HCT116 (cell line): ENCODE results near the gene EPG5. TPM values are rescaled to one million over a fixed set of nuclear protein-coding genes. Genes with fewer than 3 reads are reported as not detected.

Experiments used
- ATAC-seq: fragments of 200-7000 bp; cut with Tn5 transposase; 2 replicates; pipeline ENCODE4 v1.9.1; 2020; ENCODE audit warnings: mild to moderate bottlenecking, moderate library complexity
- BruUV-seq: library from RNA; stranded (reverse); fragments of 400-500 nt; replicated peaks from 2 replicates; lab custom pipeline; 2021; lab: Mats Ljungman, UMichigan
- CTCF ChIA-PET: fragments of 300-600 bp; sonication (Branson Sonifier 250); formaldehyde crosslinking; loops from one replicate; lab custom pipeline; 2021; ENCODE audit warnings: antibody characterized with exemption; lab: Charles Lee
- POLR2A ChIA-PET: fragments of 300-600, 350-600 bp; sonication (Branson Sonifier 250); formaldehyde crosslinking; loops from one replicate; lab custom pipeline; 2021; ENCODE audit warnings: antibody characterized with exemption; lab: Charles Lee
- RAD21 ChIA-PET, 2 experiments: fragments of 300-600 bp; sonication (Branson Sonifier 250); formaldehyde crosslinking; loops; one replicate each; lab custom pipeline; 2023; ENCODE audit warnings: low total read pairs in 2 of 2; ENCODE audit not compliant: uncharacterized antibody in 2 of 2, unreplicated experiment in 2 of 2, low non-redundant PET in 1 of 2; lab: Charles Lee
- DNase-seq: peaks from one replicate; pipeline ENCODE4 v3.0.0-alpha.2; 2010; ENCODE audit warnings: low read depth, low spot score
- H2AFZ ChIP-seq: fragments of 200-600 bp; shearing (Covaris generic), sonication (generic); 2 replicates; pipeline ENCODE4 v1.6.1; 2017; ENCODE audit warnings: low read depth, mixed run types, mixed read lengths, antibody characterized with exemption, low read length; ENCODE audit not compliant: poor library complexity, severe bottlenecking
- H3K27ac ChIP-seq: 2 replicates; pipeline ENCODE4 v1.5.1; 2012; ENCODE audit warnings: low read depth, low read length
- H3K27me3 ChIP-seq: fragments of 200-600 bp; sonication (generic); 2 replicates; pipeline ENCODE4 v1.6.1; 2016; ENCODE audit warnings: mixed run types, low read length, mixed read lengths; ENCODE audit not compliant: insufficient read depth
- H3K36me3 ChIP-seq, 2 experiments: fragments of 200-500 bp in 1 of 2; fragments of 200-600 bp in 1 of 2; sonication (Bioruptor generic) in 1 of 2; sonication (generic) in 1 of 2; 2 replicates each; pipeline versions ENCODE4 v1.5.1 to v1.6.1; 2014 to 2016; ENCODE audit warnings: low read length in 2 of 2, inconsistent platforms in 1 of 2, mixed read lengths in 1 of 2, mixed run types in 1 of 2; ENCODE audit not compliant: insufficient read depth in 2 of 2, control insufficient read depth in 1 of 2
- H3K4me1 ChIP-seq, 2 experiments: fragments of 200-600 bp in 1 of 2; sonication (generic) in 1 of 2; 2 replicates each; pipeline versions ENCODE4 v1.5.1 to v1.6.1; 2012 to 2017; ENCODE audit warnings: low read length in 2 of 2, inconsistent platforms in 1 of 2, mild to moderate bottlenecking in 1 of 2, mixed read lengths in 1 of 2, mixed run types in 1 of 2, moderate library complexity in 1 of 2; ENCODE audit not compliant: insufficient read depth in 2 of 2, control insufficient read depth in 1 of 2
- H3K4me2 ChIP-seq: fragments of 200-600 bp; sonication (generic); 2 replicates; pipeline ENCODE4 v1.6.1; 2017; ENCODE audit warnings: mixed run types, low read length, mixed read lengths
- H3K4me3 ChIP-seq, 2 experiments: fragments of 200-600 bp in 1 of 2; sonication (generic) in 1 of 2; replicated peaks in 1 of 2; 2 replicates each; pipeline ENCODE4 v1.5.1; 2011 to 2016; ENCODE audit warnings: low read length in 2 of 2, control low read depth in 1 of 2, low read depth in 1 of 2, mild to moderate bottlenecking in 1 of 2, mixed read lengths in 1 of 2, mixed run types in 1 of 2
- H3K79me2 ChIP-seq: fragments of 200-600 bp; sonication (generic); 2 replicates; pipeline ENCODE4 v1.6.1; 2017; ENCODE audit warnings: mild to moderate bottlenecking, mixed run types, low read length, moderate library complexity, mixed read lengths; ENCODE audit not compliant: insufficient read depth
- H3K9ac ChIP-seq: fragments of 200-600 bp; sonication (generic); 2 replicates; pipeline ENCODE4 v1.6.1; 2016; ENCODE audit warnings: low read length, mixed read lengths
- H3K9me2 ChIP-seq: fragments of 200-600 bp; sonication (generic), shearing (Covaris generic); 2 replicates; pipeline ENCODE4 v1.6.1; 2017; ENCODE audit warnings: mixed run types, mild to moderate bottlenecking, moderate library complexity; ENCODE audit not compliant: insufficient read depth
- H3K9me3 ChIP-seq, 2 experiments: fragments of 200-500 bp in 1 of 2; fragments of 200-600 bp in 1 of 2; sonication (Bioruptor generic) in 1 of 2; sonication (generic) in 1 of 2; 2 replicates each; pipeline ENCODE4 v1.6.1; 2014 to 2017; ENCODE audit warnings: low read length in 2 of 2, mixed read lengths in 2 of 2, inconsistent platforms in 1 of 2, low read depth in 1 of 2, mild to moderate bottlenecking in 1 of 2, mixed run types in 1 of 2, moderate library complexity in 1 of 2; ENCODE audit not compliant: control insufficient read depth in 1 of 2, insufficient read depth in 1 of 2
- H4K20me1 ChIP-seq: fragments of 200-600 bp; sonication (generic), shearing (Covaris generic); 2 replicates; pipeline ENCODE4 v1.6.1; 2017; ENCODE audit warnings: mixed run types, mild to moderate bottlenecking, moderate library complexity; ENCODE audit not compliant: insufficient read depth
- CEBPB ChIP-seq: IDR thresholded peaks from 2 replicates; pipeline ENCODE4 v1.6.1; 2012; ENCODE audit warnings: low read depth
- EGR1 ChIP-seq: IDR thresholded peaks from 2 replicates; pipeline ENCODE4 v1.6.1; 2012; ENCODE audit warnings: low read depth
- ELF1 ChIP-seq: IDR thresholded peaks from 2 replicates; pipeline ENCODE4 v1.6.1; 2012; ENCODE audit warnings: low read depth, borderline replicate concordance
- EZH2 ChIP-seq: fragments of 200-600 bp; sonication (generic); IDR thresholded peaks from 2 replicates; pipeline ENCODE4 v1.6.1; 2017; ENCODE audit warnings: antibody characterized with exemption, mixed run types
- EZH2phosphoT487 ChIP-seq: fragments of 200-600 bp; IDR thresholded peaks from 2 replicates; pipeline ENCODE4 v1.6.1; 2018; ENCODE audit warnings: antibody characterized with exemption, borderline replicate concordance
- FOSL1 ChIP-seq: IDR thresholded peaks from 2 replicates; pipeline ENCODE4 v1.6.1; 2012; ENCODE audit warnings: low read depth
- POLR2A ChIP-seq: IDR thresholded peaks from 2 replicates; pipeline ENCODE4 v1.7.0; 2011; ENCODE audit warnings: borderline replicate concordance; ENCODE audit not compliant: insufficient read depth, insufficient read length; ENCODE audit errors: extremely low read depth
- POLR2AphosphoS5 ChIP-seq: IDR thresholded peaks from 2 replicates; pipeline ENCODE4 v1.6.1; 2011; ENCODE audit warnings: mild to moderate bottlenecking, low read depth, low read length, moderate library complexity
- RAD21 ChIP-seq: IDR thresholded peaks from 2 replicates; pipeline ENCODE4 v1.6.1; 2012; ENCODE audit warnings: low read depth, mild to moderate bottlenecking
- SIN3A ChIP-seq: IDR thresholded peaks from 2 replicates; pipeline ENCODE4 v1.6.1; 2012; ENCODE audit warnings: low read depth
- SP1 ChIP-seq: IDR thresholded peaks from 2 replicates; pipeline ENCODE4 v1.6.1; 2012; ENCODE audit warnings: low read depth
- SRF ChIP-seq: IDR thresholded peaks from 2 replicates; pipeline ENCODE4 v1.6.1; 2012; ENCODE audit warnings: low read depth
- TCF7L2 ChIP-seq: IDR thresholded peaks from 2 replicates; pipeline ENCODE4 v1.7.0; 2011; ENCODE audit warnings: borderline replicate concordance, inconsistent platforms; ENCODE audit not compliant: insufficient read depth, insufficient read length; ENCODE audit errors: extremely low read depth
- YY1 ChIP-seq: IDR thresholded peaks from 2 replicates; pipeline ENCODE4 v1.6.1; 2011; ENCODE audit warnings: low read length, low read depth, moderate library complexity, mild to moderate bottlenecking; ENCODE audit not compliant: insufficient replicate concordance; ENCODE audit errors: extremely low read depth
- ZNF274 ChIP-seq: fragments of 200-500 bp; sonication (Bioruptor generic); IDR thresholded peaks from 2 replicates; pipeline ENCODE4 v1.6.1; 2014; ENCODE audit warnings: mild to moderate bottlenecking, low read depth, low read length, inconsistent platforms
- intact Hi-C: fragments of 100-400 bp; cut with micrococcal nuclease; formaldehyde crosslinking; loops from 2 replicates; pipeline ENCODE4 v1.10.0; 2022
- total RNA-seq: library from RNA; stranded (reverse); gene quantifications from one replicate; pipeline ENCODE4 v1.2.1, GENCODE V29; 2021; ENCODE audit not compliant: unreplicated experiment
- TF ChIP-seq, protein P1 (sequence below): IDR thresholded peaks from 2 replicates; pipeline ENCODE4 v1.6.1; 2012
- TF ChIP-seq, protein P2 (sequence below): IDR thresholded peaks from 2 replicates; pipeline ENCODE4 v1.6.1; 2012; ENCODE audit warnings: low read depth
- TF ChIP-seq, protein P3 (sequence below): IDR thresholded peaks from 2 replicates; pipeline ENCODE4 v1.6.1; 2012
- TF ChIP-seq, protein P4 (sequence below): IDR thresholded peaks from 2 replicates; pipeline ENCODE4 v1.6.1; 2011; ENCODE audit warnings: mild to moderate bottlenecking, low read length, moderate library complexity; ENCODE audit not compliant: insufficient replicate concordance; ENCODE audit errors: extremely low read depth
- TF ChIP-seq, protein P5 (sequence below), 3 experiments: fragments of 200-600 bp in 1 of 3; sonication (generic) in 1 of 3; IDR thresholded peaks in 2 of 3; conservative IDR thresholded peaks in 1 of 3; 2 replicates each; pipeline ENCODE4 v1.5.1; 2012 to 2017; ENCODE audit warnings: low read depth in 2 of 3, low read length in 2 of 3, antibody characterized with exemption in 1 of 3, borderline replicate concordance in 1 of 3, control low read depth in 1 of 3, mild to moderate bottlenecking in 1 of 3, mixed read lengths in 1 of 3, mixed run types in 1 of 3, moderate library complexity in 1 of 3; ENCODE audit not compliant: insufficient read depth in 1 of 3

Gene EPG5
- total RNA-seq, 1 experiment from 2014 or later = 12.9 TPM

DNA sequence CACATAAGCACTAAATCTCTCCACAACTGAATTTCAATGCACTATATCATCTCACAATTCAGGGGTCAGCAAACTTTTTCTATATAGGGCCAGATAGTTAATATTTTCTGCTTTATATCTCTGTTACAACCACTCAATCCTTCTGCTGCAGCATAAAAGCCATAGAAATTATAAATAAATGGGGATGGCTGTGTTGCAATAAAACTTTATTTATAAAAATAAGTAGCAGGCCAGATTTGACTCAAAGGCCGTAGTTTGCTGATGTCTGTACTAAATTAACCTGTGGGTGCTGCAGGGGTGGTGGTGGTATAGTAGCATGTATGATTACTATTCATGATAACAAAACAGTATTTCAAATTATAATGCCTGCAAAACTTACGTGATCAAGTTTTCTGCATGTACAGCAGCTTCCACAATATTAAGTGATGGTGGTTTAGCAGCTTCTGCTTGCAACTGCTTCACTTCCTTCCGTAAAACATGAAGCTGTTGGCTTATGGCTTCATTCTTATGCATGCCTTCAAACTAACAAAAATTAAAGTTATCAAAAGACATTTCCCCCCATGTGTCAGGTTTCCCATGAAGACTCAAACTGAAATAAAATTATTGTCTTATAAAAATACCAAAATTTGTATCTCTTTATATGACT is 77.6 kb downstream of the EPG5 start:
- Histone ChIP-seq H3K9ac (no peak overlapping the region), H3K36me3 (no peaks in the 10 kb centered on the region), H3K4me3 (no peak overlapping the region), H3K4me2 (no peak overlapping the region), H3K27me3 (no peaks in the 10 kb centered on the region), H3K27ac (no peak overlapping the region), H2AFZ (no peak overlapping the region), H3K79me2 (no peaks in the 10 kb centered on the region), H3K4me1 (no peaks in the 10 kb centered on the region), H4K20me1 (no peaks in the 10 kb centered on the region), H3K9me2 (no peaks in the 10 kb centered on the region), H3K9me3 (no peaks in the 10 kb centered on the region)
- CTCF ChIA-PET = no interaction called here
- no peak for ATAC-seq
- intact Hi-C loops = no loop called here
- BruUV-seq = no TSS peak
- TF ChIP-seq EGR1 (no peak), CEBPB (no peak), RAD21 (no peak), ELF1 (no peak), FOSL1 (no peak), SRF (no peak), SP1 (no peak), POLR2AphosphoS5 (no peak), TCF7L2 (no peak), EZH2 (no peak), ZNF274 (no peak), YY1 (no peak), POLR2A (no peak), EZH2phosphoT487 (no peak), SIN3A (no peak)
- TF ChIP-seq, protein P1, sequence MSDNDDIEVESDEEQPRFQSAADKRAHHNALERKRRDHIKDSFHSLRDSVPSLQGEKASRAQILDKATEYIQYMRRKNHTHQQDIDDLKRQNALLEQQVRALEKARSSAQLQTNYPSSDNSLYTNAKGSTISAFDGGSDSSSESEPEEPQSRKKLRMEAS = no peak
- TF ChIP-seq, protein P2, sequence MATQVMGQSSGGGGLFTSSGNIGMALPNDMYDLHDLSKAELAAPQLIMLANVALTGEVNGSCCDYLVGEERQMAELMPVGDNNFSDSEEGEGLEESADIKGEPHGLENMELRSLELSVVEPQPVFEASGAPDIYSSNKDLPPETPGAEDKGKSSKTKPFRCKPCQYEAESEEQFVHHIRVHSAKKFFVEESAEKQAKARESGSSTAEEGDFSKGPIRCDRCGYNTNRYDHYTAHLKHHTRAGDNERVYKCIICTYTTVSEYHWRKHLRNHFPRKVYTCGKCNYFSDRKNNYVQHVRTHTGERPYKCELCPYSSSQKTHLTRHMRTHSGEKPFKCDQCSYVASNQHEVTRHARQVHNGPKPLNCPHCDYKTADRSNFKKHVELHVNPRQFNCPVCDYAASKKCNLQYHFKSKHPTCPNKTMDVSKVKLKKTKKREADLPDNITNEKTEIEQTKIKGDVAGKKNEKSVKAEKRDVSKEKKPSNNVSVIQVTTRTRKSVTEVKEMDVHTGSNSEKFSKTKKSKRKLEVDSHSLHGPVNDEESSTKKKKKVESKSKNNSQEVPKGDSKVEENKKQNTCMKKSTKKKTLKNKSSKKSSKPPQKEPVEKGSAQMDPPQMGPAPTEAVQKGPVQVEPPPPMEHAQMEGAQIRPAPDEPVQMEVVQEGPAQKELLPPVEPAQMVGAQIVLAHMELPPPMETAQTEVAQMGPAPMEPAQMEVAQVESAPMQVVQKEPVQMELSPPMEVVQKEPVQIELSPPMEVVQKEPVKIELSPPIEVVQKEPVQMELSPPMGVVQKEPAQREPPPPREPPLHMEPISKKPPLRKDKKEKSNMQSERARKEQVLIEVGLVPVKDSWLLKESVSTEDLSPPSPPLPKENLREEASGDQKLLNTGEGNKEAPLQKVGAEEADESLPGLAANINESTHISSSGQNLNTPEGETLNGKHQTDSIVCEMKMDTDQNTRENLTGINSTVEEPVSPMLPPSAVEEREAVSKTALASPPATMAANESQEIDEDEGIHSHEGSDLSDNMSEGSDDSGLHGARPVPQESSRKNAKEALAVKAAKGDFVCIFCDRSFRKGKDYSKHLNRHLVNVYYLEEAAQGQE = no peak
- TF ChIP-seq, protein P3, sequence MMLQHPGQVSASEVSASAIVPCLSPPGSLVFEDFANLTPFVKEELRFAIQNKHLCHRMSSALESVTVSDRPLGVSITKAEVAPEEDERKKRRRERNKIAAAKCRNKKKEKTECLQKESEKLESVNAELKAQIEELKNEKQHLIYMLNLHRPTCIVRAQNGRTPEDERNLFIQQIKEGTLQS = no peak
- TF ChIP-seq, protein P4, sequence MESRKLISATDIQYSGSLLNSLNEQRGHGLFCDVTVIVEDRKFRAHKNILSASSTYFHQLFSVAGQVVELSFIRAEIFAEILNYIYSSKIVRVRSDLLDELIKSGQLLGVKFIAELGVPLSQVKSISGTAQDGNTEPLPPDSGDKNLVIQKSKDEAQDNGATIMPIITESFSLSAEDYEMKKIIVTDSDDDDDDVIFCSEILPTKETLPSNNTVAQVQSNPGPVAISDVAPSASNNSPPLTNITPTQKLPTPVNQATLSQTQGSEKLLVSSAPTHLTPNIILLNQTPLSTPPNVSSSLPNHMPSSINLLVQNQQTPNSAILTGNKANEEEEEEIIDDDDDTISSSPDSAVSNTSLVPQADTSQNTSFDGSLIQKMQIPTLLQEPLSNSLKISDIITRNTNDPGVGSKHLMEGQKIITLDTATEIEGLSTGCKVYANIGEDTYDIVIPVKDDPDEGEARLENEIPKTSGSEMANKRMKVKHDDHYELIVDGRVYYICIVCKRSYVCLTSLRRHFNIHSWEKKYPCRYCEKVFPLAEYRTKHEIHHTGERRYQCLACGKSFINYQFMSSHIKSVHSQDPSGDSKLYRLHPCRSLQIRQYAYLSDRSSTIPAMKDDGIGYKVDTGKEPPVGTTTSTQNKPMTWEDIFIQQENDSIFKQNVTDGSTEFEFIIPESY = no peak
- TF ChIP-seq, protein P5, sequence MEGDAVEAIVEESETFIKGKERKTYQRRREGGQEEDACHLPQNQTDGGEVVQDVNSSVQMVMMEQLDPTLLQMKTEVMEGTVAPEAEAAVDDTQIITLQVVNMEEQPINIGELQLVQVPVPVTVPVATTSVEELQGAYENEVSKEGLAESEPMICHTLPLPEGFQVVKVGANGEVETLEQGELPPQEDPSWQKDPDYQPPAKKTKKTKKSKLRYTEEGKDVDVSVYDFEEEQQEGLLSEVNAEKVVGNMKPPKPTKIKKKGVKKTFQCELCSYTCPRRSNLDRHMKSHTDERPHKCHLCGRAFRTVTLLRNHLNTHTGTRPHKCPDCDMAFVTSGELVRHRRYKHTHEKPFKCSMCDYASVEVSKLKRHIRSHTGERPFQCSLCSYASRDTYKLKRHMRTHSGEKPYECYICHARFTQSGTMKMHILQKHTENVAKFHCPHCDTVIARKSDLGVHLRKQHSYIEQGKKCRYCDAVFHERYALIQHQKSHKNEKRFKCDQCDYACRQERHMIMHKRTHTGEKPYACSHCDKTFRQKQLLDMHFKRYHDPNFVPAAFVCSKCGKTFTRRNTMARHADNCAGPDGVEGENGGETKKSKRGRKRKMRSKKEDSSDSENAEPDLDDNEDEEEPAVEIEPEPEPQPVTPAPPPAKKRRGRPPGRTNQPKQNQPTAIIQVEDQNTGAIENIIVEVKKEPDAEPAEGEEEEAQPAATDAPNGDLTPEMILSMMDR (IDR thresholded peaks at IDR 0.05 in 2 of 3, conservative IDR thresholded peaks at IDR 0.05 in 1 of 3; ENCODE audit: borderline replicate concordance in 1 of 3, insufficient read depth in 1 of 3, low read depth in 2 of 3, low read length in 2 of 3) = no peak
- no peak for DNase-seq
- POLR2A ChIA-PET = no interaction called here
- RAD21 ChIA-PET = no interaction called here
